WTC11 (cell line): Measurements from ENCODE around the gene INMT. TPM values are rescaled to one million over a fixed set of nuclear protein-coding genes. Genes with fewer than 3 reads are reported as not detected.

Source experiments
- ATAC-seq: fragments of 200-7000 bp; cut with Tn5 transposase; 2 replicates; pipeline ENCODE4 v1.10.0; 2021; ENCODE audit warnings: mild to moderate bottlenecking, moderate library complexity
- CTCF ChIA-PET: fragments of 300-600 bp; sonication (Branson Sonifier 250); formaldehyde crosslinking; loops from one replicate; lab custom pipeline; 2021; ENCODE audit warnings: antibody characterized with exemption; lab: Charles Lee
- POLR2A ChIA-PET: fragments of 350-600 bp; sonication (Branson Sonifier 250); formaldehyde crosslinking; loops from one replicate; lab custom pipeline; 2021; ENCODE audit warnings: antibody characterized with exemption; lab: Charles Lee
- DNase-seq: peaks from one replicate; pipeline ENCODE4 v3.0.0; 2021; ENCODE audit warnings: low spot score
- H3K27ac Mint-ChIP-seq: 2 replicates; pipeline ENCODE4 v1.8.0; 2021; ENCODE audit warnings: mixed read lengths
- H3K27me3 Mint-ChIP-seq: 2 replicates; pipeline ENCODE4 v1.8.0; 2021; ENCODE audit warnings: low read depth, mild to moderate bottlenecking, moderate library complexity, mixed read lengths
- H3K36me3 Mint-ChIP-seq: 2 replicates; pipeline ENCODE4 v1.8.0; 2021; ENCODE audit warnings: mixed read lengths
- H3K4me1 Mint-ChIP-seq: 2 replicates; pipeline ENCODE4 v1.8.0; 2022; ENCODE audit warnings: mixed read lengths
- H3K4me3 Mint-ChIP-seq: 2 replicates; pipeline ENCODE4 v1.8.0; 2021; ENCODE audit warnings: mild to moderate bottlenecking, moderate library complexity, mixed read lengths
- H3K9me3 Mint-ChIP-seq: 2 replicates; pipeline ENCODE4 v1.8.0; 2021; ENCODE audit warnings: mixed read lengths
- CREM ChIP-seq: sonication (generic); formaldehyde crosslinking; IDR thresholded peaks from 2 replicates; pipeline ENCODE4 v1.8.1; 2022; ENCODE audit warnings: mild to moderate bottlenecking, missing genetic modification reagents, moderate library complexity
- E2F5 ChIP-seq: sonication (generic); formaldehyde crosslinking; IDR thresholded peaks from 2 replicates; pipeline ENCODE4 v1.8.1; 2022; ENCODE audit warnings: mild to moderate bottlenecking, moderate library complexity, missing genetic modification reagents
- FOXP4 ChIP-seq: sonication (generic); formaldehyde crosslinking; IDR thresholded peaks from 2 replicates; pipeline ENCODE4 v1.8.0; 2022; ENCODE audit warnings: mild to moderate bottlenecking, missing genetic modification reagents
- GABPB1 ChIP-seq: sonication (generic); formaldehyde crosslinking; IDR thresholded peaks from 2 replicates; pipeline ENCODE4 v1.8.1; 2023; ENCODE audit warnings: mild to moderate bottlenecking, missing genetic modification reagents
- GTF2I ChIP-seq: fragments of 250-450 bp; sonication (Bioruptor Pico); conservative IDR thresholded peaks from 2 replicates; pipeline ENCODE4 v1.4.0; 2021; ENCODE audit warnings: mild to moderate bottlenecking
- HMGXB4 ChIP-seq: sonication (generic); formaldehyde crosslinking; IDR thresholded peaks from 2 replicates; pipeline ENCODE4 v1.8.1; 2023; ENCODE audit warnings: mild to moderate bottlenecking, moderate library complexity, missing genetic modification reagents
- JUN ChIP-seq: sonication (generic); formaldehyde crosslinking; IDR thresholded peaks from 2 replicates; pipeline ENCODE4 v1.8.0; 2023; ENCODE audit warnings: mild to moderate bottlenecking, missing genetic modification reagents
- MAX ChIP-seq: sonication (generic); formaldehyde crosslinking; IDR thresholded peaks from 2 replicates; pipeline ENCODE4 v1.8.0; 2022; ENCODE audit warnings: mild to moderate bottlenecking, missing genetic modification reagents
- PRDM15 ChIP-seq: sonication (generic); formaldehyde crosslinking; IDR thresholded peaks from 2 replicates; pipeline ENCODE4 v1.8.0; 2022; ENCODE audit warnings: missing genetic modification reagents
- PRRX2 ChIP-seq: fragments of 250-450 bp; sonication (Bioruptor Pico); IDR thresholded peaks from 2 replicates; pipeline ENCODE4 v1.8.0; 2021; ENCODE audit warnings: mild to moderate bottlenecking
- RORB ChIP-seq: fragments of 250-450 bp; sonication (Bioruptor Pico); IDR thresholded peaks from 2 replicates; pipeline ENCODE4 v1.9.0; 2021; ENCODE audit warnings: mild to moderate bottlenecking
- SMAD3 ChIP-seq: sonication (generic); formaldehyde crosslinking; IDR thresholded peaks from 2 replicates; pipeline ENCODE4 v1.8.0; 2022; ENCODE audit warnings: missing genetic modification reagents, mild to moderate bottlenecking, borderline replicate concordance
- SOX15 ChIP-seq: fragments of 250-450 bp; sonication (Bioruptor Pico); IDR thresholded peaks from 2 replicates; pipeline ENCODE4 v1.9.0; 2021; ENCODE audit warnings: mild to moderate bottlenecking
- TEAD1 ChIP-seq: sonication (generic); formaldehyde crosslinking; IDR thresholded peaks from 2 replicates; pipeline ENCODE4 v1.8.0; 2022; ENCODE audit warnings: mild to moderate bottlenecking, missing genetic modification reagents
- USF1 ChIP-seq: sonication (generic); formaldehyde crosslinking; IDR thresholded peaks from 2 replicates; pipeline ENCODE4 v1.8.0; 2022; ENCODE audit warnings: mild to moderate bottlenecking, missing genetic modification reagents
- ZNF416 ChIP-seq: fragments of 250-450 bp; sonication (Bioruptor Pico); IDR thresholded peaks from 2 replicates; pipeline ENCODE4 v1.9.0; 2021; ENCODE audit warnings: mild to moderate bottlenecking, inconsistent platforms
- ZSCAN18 ChIP-seq: fragments of 250-450 bp; sonication (Bioruptor Pico); IDR thresholded peaks from 2 replicates; pipeline ENCODE4 v2.1.2; 2022; ENCODE audit warnings: mild to moderate bottlenecking, moderate library complexity
- total RNA-seq: library from RNA; stranded (reverse); gene quantifications from 3 replicates; pipeline ENCODE4 v1.2.3, GENCODE V29; 2021

INMT gene
- total RNA-seq, 1 experiment from 2014 or later, result 3.5 TPM

GRCh38 chr7:30797176-30798040 is 45.5 kb downstream of the INMT start (continued):
- TF ChIP-seq FOXP4, result no peak

- Mint-ChIP-seq H3K4me3 (no peak overlapping the region), H3K36me3 (no peaks in the 10 kb centered on the region)
- ChIA-PET CTCF (interaction anchor here (0.6 to 1.3 kb wide), 3 partner anchors 109 to 323 kb away, joined by 3 to 4 read pairs (median 3); no protein-coding TSS in a partner anchor), POLR2A (no interaction called here)
- TF ChIP-seq PRDM15 (CRISPR knock-in tag) (no peak), RORB (CRISPR knock-in tag) (no peak), SOX15 (CRISPR knock-in tag) (no peak), GTF2I (CRISPR knock-in tag) (no peak), ZSCAN18 (CRISPR knock-in tag) (no peak), E2F5 (CRISPR knock-in tag) (no peak), GABPB1 (CRISPR knock-in tag) (no peak), ZNF416 (CRISPR knock-in tag) (no peak), FOXP4 (no peak), HMGXB4 (no peak), MAX (CRISPR knock-in tag) (no peak), USF1 (CRISPR knock-in tag) (no peak), PRRX2 (CRISPR knock-in tag) (no peak), TEAD1 (no peak), SMAD3 (CRISPR knock-in tag) (no peak), JUN (no peak), CREM (no peak)
- TF ChIP-seq, all 79 proteins: peak for 0
- no peaks in the 10 kb centered on the region for H3K9me3 Mint-ChIP-seq
- ATAC-seq, result no peak
- no peaks in the 10 kb centered on the region for H3K4me1 Mint-ChIP-seq
- H3K27me3 Mint-ChIP-seq, result no peaks in the 10 kb centered on the region
- no peak for DNase-seq
- no peak overlapping the region for H3K27ac Mint-ChIP-seq
Observed at GRCh38 chr7:30799206-30799975, 47.5 kb downstream of the INMT start.
